Activated CD8-positive, alpha-beta T cell treated with anti-CD3 and anti-CD28 coated beads for 36 hours (primary cell): ENCODE data around the gene APOE. TPM values are rescaled to one million over a fixed set of nuclear protein-coding genes. Genes with fewer than 3 reads are reported as not detected.

Source experiments
- ATAC-seq: fragments of 200-7000 bp; cut with Tn5 transposase; one replicate; pipeline ENCODE4 v1.10.0; 2021; ENCODE audit warnings: mild to moderate bottlenecking, moderate library complexity
- CTCF ChIA-PET: fragments of 350-600 bp; sonication (Branson Sonifier 250); formaldehyde crosslinking; loops from one replicate; lab custom pipeline; 2021; ENCODE audit warnings: antibody characterized with exemption; lab: Charles Lee
- POLR2A ChIA-PET: fragments of 350-600 bp; sonication (Branson Sonifier 250); formaldehyde crosslinking; loops from one replicate; lab custom pipeline; 2021; ENCODE audit warnings: antibody characterized with exemption; lab: Charles Lee
- DNase-seq: peaks from one replicate; pipeline ENCODE4 v3.0.0-alpha.2; 2020
- H3K27ac Mint-ChIP-seq: one replicate; pipeline ENCODE4 v1.8.0; 2021; ENCODE audit warnings: mild to moderate bottlenecking, mixed read lengths
- H3K27me3 Mint-ChIP-seq: one replicate; pipeline ENCODE4 v1.8.0; 2021; ENCODE audit warnings: mixed read lengths
- H3K36me3 Mint-ChIP-seq: one replicate; pipeline ENCODE4 v1.8.0; 2021; ENCODE audit warnings: low read depth, mixed read lengths
- H3K4me1 Mint-ChIP-seq: one replicate; pipeline ENCODE4 v1.8.0; 2021; ENCODE audit warnings: low read depth, mixed read lengths
- H3K4me3 Mint-ChIP-seq: one replicate; pipeline ENCODE4 v1.8.0; 2021; ENCODE audit warnings: mild to moderate bottlenecking, moderate library complexity, mixed read lengths
- H3K9me3 Mint-ChIP-seq: one replicate; pipeline ENCODE4 v1.8.0; 2021; ENCODE audit warnings: mixed read lengths
- intact Hi-C: fragments of 100-400 bp; cut with micrococcal nuclease; formaldehyde crosslinking; loops from one replicate; pipeline ENCODE4 v1.10.0; 2022
- total RNA-seq, 2 experiments: library from RNA; stranded (reverse); gene quantifications; one replicate each; pipeline ENCODE4 v1.2.3, GENCODE V29; 2021
- TF ChIP-seq, protein P1 (sequence below): fragments of 200-600 bp; IDR thresholded peaks from one replicate; pipeline ENCODE4 v1.8.0; 2022; ENCODE audit warnings: antibody characterized with exemption, mild to moderate bottlenecking

APOE gene
- total RNA-seq, 2 experiments from 2014 or later = 0.87 to 1.2 TPM

DNA sequence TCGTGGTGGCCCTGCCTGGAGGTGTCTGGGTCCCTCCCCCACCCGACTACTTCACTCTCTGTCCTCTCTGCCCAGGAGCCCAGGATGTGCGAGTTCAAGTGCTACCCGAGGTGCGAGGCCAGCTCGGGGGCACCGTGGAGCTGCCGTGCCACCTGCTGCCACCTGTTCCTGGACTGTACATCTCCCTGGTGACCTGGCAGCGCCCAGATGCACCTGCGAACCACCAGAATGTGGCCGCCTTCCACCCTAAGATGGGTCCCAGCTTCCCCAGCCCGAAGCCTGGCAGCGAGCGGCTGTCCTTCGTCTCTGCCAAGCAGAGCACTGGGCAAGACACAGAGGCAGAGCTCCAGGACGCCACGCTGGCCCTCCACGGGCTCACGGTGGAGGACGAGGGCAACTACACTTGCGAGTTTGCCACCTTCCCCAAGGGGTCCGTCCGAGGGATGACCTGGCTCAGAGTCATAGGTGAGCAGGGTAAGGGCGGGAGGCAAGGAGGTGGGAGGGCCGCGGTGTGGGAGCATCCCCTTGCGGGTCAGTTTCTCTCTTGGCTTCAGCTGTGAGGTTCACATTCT, 40.3 kb upstream of the APOE start:
- TF ChIP-seq, protein P1, sequence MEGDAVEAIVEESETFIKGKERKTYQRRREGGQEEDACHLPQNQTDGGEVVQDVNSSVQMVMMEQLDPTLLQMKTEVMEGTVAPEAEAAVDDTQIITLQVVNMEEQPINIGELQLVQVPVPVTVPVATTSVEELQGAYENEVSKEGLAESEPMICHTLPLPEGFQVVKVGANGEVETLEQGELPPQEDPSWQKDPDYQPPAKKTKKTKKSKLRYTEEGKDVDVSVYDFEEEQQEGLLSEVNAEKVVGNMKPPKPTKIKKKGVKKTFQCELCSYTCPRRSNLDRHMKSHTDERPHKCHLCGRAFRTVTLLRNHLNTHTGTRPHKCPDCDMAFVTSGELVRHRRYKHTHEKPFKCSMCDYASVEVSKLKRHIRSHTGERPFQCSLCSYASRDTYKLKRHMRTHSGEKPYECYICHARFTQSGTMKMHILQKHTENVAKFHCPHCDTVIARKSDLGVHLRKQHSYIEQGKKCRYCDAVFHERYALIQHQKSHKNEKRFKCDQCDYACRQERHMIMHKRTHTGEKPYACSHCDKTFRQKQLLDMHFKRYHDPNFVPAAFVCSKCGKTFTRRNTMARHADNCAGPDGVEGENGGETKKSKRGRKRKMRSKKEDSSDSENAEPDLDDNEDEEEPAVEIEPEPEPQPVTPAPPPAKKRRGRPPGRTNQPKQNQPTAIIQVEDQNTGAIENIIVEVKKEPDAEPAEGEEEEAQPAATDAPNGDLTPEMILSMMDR = no peak
- intact Hi-C loops = no loop called here
- ChIA-PET CTCF (no interaction called here), POLR2A (interaction anchor here (0.6 kb wide), 1 partner anchor 59 kb away, joined by 3 read pairs; no protein-coding TSS in a partner anchor)
- Mint-ChIP-seq H3K4me3 (no peak overlapping the region), H3K9me3 (no peaks in the 10 kb centered on the region), H3K36me3 (no peaks in the 10 kb centered on the region), H3K27me3 (no peaks in the 10 kb centered on the region), H3K27ac (no peak overlapping the region), H3K4me1 (no peaks in the 10 kb centered on the region)
- no peak for DNase-seq
- no peak for ATAC-seq

DNA sequence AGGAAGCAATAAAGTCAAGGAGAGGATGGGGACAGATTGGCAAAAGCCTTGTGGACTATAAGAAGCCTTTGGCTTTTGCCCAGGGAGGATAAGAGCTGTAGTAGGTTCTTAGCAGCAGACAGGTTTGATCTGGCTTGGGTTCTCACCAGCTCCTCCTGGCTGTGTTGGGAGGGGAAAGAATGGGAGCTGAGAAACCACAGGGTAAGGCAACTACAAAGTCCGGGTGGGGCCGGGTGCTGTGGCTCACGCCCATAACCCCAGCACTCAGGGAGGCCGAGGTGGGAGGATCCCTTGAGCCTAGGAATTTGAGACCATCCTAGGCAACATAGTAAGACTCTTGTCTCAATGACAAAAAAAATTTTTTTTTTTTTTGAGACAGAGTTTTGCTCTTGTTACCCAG, 38.9 kb upstream of the APOE start:
- intact Hi-C loops = no loop called here
- DNase-seq = no peak
- no peaks in the 10 kb centered on the region for H3K27me3 Mint-ChIP-seq
- CTCF ChIA-PET = no interaction called here
- TF ChIP-seq, protein P1 = no peak
- no peak overlapping the region for H3K27ac Mint-ChIP-seq
- ATAC-seq = no peak
- H3K4me1 Mint-ChIP-seq = no peaks in the 10 kb centered on the region
- H3K9me3 Mint-ChIP-seq = no peaks in the 10 kb centered on the region
- POLR2A ChIA-PET = no interaction called here
- H3K36me3 Mint-ChIP-seq = no peaks in the 10 kb centered on the region
- H3K4me3 Mint-ChIP-seq = no peak overlapping the region

DNA sequence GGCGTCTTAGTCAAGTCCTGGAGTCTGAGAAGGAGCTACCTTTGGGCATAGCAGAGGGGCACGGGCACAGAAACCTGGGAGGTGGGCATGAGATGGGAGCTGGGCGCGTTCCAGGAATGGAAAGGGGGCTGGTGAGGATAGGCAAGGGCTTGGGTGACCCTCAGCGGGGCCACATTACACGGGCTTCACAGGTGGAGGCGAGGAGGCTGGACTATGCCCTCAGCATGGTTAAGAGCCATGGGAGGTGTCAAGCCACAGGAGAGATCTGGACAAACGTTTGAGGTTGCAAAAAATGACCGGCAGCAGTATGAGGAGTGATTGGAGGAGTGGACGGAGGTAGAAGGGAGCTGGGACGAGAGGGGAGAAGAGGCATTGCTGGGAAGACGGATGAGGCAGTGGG, 38.0 kb upstream of the APOE start:
- ATAC-seq (no peak), DNase-seq (no peak)
- no peaks in the 10 kb centered on the region for H3K27me3 Mint-ChIP-seq
- intact Hi-C loops = no loop called here
- TF ChIP-seq, protein P1 = no peak
- no peak overlapping the region for H3K27ac Mint-ChIP-seq
- no peaks in the 10 kb centered on the region for H3K9me3 Mint-ChIP-seq
- POLR2A ChIA-PET = no interaction called here
- no peak overlapping the region for H3K4me3 Mint-ChIP-seq
- H3K4me1 Mint-ChIP-seq = no peaks in the 10 kb centered on the region
- H3K36me3 Mint-ChIP-seq = no peaks in the 10 kb centered on the region
- CTCF ChIA-PET = no interaction called here

DNA sequence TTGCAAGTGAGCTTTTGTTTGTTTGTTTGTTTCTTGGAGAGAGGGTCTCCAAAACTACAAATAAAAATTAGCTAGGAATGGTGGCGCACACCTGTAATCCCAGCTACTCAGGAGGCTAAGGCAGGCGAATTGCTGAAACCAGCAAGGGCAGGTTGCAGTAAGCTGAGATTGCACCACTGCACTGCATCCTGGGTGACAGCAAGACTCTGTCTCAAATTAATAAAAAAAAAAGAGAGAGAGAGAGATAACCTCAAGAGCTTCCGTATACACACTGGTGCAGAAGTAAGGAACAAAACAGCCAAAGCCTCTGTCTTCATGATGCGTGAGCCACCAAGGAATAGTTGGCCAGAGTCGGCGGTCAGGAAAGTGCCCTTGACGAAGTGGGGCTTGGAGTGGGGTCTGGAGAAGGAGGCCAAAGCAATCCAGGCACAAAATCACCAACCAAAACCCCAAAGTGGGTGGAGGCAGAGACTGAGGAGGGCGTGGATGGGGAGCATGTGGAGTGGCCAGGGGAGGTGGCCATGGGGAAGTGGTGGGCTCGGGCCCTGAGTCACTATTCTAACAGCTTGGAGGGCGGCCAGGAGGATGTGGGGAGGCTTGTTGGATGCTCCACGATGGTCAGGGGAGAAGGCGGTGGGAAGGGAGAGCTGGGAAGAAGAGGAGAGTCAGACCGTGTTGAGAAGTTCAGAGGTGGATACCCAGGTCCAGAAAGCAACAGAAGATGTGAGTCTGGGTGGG, 35.7 kb upstream of the APOE start:
- no peaks in the 10 kb centered on the region for H3K9me3 Mint-ChIP-seq
- TF ChIP-seq, protein P1 = no peak
- H3K4me3 Mint-ChIP-seq = no peak overlapping the region
- no peaks in the 10 kb centered on the region for H3K36me3 Mint-ChIP-seq
- POLR2A ChIA-PET = no interaction called here
- H3K4me1 Mint-ChIP-seq = no peaks in the 10 kb centered on the region
- H3K27ac Mint-ChIP-seq = no peak overlapping the region
- CTCF ChIA-PET = interaction anchor here (1.2 kb wide), 1 partner anchor 85 kb away, joined by 3 read pairs; no protein-coding TSS in a partner anchor
- no peaks in the 10 kb centered on the region for H3K27me3 Mint-ChIP-seq
- no peak for ATAC-seq
- intact Hi-C loops = no loop called here
- DNase-seq = no peak

DNA sequence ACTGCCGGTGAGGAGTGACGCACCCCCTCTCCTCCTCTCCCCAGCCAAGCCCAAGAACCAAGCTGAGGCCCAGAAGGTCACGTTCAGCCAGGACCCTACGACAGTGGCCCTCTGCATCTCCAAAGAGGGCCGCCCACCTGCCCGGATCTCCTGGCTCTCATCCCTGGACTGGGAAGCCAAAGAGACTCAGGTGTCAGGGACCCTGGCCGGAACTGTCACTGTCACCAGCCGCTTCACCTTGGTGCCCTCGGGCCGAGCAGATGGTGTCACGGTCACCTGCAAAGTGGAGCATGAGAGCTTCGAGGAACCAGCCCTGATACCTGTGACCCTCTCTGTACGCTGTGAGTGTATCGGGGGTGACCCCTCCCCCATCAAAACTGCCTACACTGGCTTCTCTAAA, 33.8 kb upstream of the APOE start:
- ChIA-PET CTCF (no interaction called here), POLR2A (no interaction called here)
- Mint-ChIP-seq H3K9me3 (no peaks in the 10 kb centered on the region), H3K27me3 (no peaks in the 10 kb centered on the region), H3K4me1 (peaks cover 4% of the 10 kb centered on the region), H3K4me3 (no peak overlapping the region), H3K27ac (no peak overlapping the region), H3K36me3 (no peaks in the 10 kb centered on the region)
- intact Hi-C loops = no loop called here
- DNase-seq (no peak), ATAC-seq (no peak)
- TF ChIP-seq, protein P1 = no peak
